ENCODE data around the gene PARP1.
"Not testable (repeated sequence)": the region's sequence is repeated elsewhere in the genome, so short reads cannot be mapped to it uniquely, and the experiment has no call there.

PARP1 gene

GRCh38 chr1:226407497-226408284 lies at the start of gene PARP1:
Gene PARP1, minus strand, starts transcription at chr1:226408093. Its CDS starts 164 bp downstream, at chr1:226407929.
- peak; percentile 87 for DNase-seq (ENCODE audit: low spot score)

DNA sequence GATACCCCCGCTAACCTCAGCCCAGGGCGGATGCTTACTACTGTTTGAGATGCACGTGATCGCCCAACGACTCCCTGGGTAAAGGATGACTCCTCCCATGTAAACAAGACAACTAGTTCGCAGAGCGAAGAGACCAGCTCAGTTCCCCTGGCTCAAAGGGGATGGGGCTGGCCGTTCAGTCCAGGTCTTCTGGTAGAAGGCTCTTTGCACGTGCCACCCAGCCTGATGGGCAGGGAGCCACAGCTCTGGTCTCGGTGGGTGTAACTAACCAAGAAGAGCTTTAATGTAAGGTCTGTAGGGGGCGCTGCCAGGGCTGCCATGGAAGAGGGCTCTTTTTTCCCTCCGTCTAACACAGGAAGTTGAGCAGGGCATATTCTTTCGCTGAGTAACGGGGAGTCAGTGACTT lies 49.4 kb upstream of the PARP1 start:
- peak; percentile 59 for DNase-seq (ENCODE audit: low spot score)

- no peak for DNase-seq (ENCODE audit: low spot score)
These were observed 48.0 kb upstream of the PARP1 start for GRCh38 chr1:226455843-226456242.

- DNase-seq (ENCODE audit: low spot score) = no peak
These were observed 46.5 kb upstream of the PARP1 start for GRCh38 chr1:226454349-226454748.

DNA sequence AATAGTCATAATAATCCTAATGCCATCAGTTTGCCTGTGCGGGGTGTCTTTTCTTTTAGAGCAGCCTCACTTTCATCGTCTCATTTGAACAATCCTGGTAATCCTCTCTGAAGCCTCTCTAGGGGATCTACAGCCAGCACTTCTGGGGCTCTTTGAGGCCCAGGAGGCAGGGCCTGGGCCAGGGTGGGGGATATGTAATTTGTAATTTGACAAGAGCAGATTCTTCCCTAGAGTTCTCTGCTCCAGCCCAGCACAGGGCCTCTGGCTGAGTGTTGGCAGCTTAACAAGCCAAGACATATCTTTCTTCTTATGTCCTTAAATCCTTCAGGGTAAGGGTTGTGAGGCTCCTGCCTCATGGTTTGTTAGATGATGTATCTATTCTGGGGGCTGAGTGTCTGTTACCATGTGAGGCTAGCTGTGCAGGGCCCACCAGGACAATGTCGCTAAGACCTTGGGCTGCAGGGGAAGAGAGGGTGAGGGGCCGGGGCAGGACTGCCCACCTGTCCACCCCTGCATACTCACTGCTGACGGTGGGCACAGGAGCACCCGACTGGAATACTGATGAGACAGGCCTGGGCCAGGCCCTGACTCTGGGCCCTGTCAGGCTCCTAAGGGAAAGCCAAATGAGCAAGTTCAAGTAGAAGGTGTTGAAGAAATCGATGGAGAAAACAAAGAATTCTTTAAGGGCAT lies 45.3 kb upstream of the PARP1 start:
- no peak for DNase-seq (ENCODE audit: low spot score)

DNA sequence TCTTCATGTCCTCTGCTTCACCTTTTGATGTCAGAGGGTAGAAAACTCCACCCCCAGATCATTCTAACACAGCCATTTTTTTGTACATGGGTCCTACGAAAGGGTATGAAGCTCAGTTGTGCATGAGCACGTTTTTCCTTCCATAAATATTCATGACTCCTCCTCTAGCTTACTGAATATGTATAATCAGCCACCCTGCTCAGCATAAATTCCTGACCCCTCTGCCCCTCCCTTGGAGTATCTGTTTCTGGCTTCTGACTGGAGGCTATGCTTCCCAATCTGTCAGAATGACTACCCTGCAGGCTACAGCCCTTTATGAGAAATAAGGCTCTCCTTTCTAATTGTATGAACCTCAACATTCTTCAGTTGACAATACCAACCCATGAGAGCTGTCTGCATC lies 42.8 kb upstream of the PARP1 start:
- DNase-seq (ENCODE audit: low spot score) = no peak

DNA sequence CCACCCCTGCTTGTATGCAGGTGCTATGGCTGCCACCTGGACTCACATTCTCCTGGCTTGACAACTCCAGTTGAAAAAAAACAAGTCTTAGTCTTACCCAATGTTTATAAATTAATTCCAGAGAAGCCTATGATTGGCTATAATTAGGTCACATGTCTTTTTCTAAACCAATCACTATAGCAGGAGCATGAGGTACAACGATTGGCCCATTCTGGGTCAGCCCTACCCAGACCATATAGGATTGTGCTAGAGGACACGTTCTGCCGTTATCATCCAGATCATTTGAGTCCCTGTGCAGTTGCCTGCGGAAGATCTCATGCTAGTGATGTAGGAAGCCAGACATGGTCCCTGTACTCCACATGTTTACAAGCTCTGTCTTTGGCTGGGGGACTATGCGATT lies 41.9 kb upstream of the PARP1 start:
- no peak for DNase-seq (ENCODE audit: low spot score)

GRCh38 chr1:226447932-226448665 lies 40.2 kb upstream of the PARP1 start:
- DNase-seq (ENCODE audit: low spot score) = no peak

- no peak for DNase-seq (ENCODE audit: low spot score)
These were observed 38.2 kb upstream of the PARP1 start for GRCh38 chr1:226446094-226446493.

DNA sequence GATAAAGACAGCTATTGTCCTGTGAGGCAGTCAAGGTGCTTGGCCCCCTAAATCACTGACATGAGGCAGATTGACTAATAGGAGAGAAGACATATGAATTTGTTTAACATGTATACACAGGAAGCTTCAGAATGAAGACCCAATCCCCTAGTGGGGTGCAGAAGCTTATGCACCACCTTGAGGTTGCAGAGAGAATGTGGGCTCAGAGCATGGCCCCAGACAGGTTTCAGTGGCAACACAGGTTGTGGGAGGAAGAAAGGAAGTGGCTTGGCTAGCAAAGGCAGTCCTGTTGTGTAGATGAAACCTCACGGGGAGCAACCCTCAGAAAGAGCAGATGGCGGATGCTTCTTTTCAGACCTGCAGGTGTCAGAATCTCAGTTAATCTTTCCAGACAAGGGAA lies 37.0 kb upstream of the PARP1 start:
- peak; percentile 85 for DNase-seq (ENCODE audit: low spot score)

DNA sequence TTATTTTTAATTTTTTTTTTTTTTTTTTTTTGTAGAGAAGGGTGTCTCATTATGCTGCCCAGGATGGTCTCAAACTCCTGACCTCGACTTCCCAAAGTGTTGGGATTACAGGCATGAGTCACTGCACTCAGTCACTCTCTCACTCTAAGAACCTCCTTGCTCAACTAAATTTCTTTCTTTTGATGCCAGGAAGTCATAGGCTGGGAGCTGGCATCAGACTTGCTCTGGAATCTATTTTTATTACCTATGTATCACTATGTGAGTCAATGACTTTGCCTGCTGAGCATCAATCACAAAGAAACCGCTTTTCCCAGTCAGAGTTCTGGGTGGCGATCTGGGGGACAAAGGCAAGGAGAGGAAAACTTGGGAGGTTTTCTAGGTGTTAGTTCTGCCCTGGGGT lies 35.5 kb upstream of the PARP1 start:
- DNase-seq (ENCODE audit: low spot score) = no peak

GRCh38 chr1:226443033-226443432 lies 35.1 kb upstream of the PARP1 start:
- DNase-seq (ENCODE audit: low spot score) = no peak

DNA sequence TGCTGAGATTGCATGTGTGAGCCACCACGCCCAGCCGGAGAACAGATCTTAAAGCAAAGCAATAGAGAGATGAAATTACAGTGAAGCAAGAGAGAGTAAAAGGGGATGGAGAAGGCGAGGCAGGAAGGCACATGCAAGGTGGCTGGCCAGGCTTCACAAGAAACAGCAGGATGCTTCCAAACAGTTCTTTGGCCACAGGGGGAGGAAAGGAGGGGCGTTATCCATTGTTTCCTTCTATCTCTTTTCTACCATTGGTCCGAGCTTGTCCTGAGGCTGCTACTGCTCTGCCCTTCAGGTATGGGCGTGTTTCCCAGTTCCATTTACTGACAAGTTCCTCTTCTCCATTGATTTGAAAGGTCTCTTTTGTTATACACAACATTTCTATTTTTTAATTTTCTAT lies 33.7 kb upstream of the PARP1 start:
- DNase-seq (ENCODE audit: low spot score) = no peak

GRCh38 chr1:226440512-226440911 lies 32.6 kb upstream of the PARP1 start:
- no peak for DNase-seq (ENCODE audit: low spot score)

GRCh38 chr1:226438007-226438406 lies 30.1 kb upstream of the PARP1 start:
- DNase-seq (ENCODE audit: low spot score) = no peak

DNA sequence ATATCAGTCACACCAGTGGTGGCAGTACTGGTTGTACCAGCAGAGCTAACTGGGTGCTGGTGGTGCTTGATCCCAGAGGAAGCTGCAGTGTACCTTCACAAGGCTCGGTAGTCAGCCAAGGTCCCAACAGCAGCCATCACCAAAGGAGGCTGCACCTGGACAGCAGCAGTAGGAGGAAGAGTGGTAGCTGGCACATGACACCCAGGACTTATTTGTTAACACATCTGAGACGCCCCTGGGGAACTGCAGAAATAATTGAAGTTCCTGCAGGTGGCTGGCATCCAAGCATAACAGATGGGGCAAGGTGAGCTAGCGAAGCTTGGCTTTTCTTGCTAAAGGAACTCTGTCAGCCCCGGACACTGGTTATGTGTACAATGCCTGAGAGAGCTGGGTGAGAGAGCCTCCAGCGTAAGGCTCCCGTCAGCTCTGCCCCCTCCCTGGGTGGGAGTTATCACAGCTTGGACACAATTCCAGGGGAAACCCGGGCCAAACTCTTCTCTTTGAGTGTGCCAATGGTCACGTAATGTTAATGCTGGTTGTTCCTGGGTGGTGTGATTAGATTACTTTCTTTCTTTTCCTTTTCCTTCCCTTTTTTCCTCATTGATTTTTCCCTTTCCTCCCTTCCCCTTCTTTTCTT lies 29.1 kb upstream of the PARP1 start:
- no peak for DNase-seq (ENCODE audit: low spot score)

- no peak for DNase-seq (ENCODE audit: low spot score)
These were observed 28.6 kb upstream of the PARP1 start for GRCh38 chr1:226436472-226436854.

- no peak for DNase-seq (ENCODE audit: low spot score)
These were observed 25.4 kb upstream of the PARP1 start for GRCh38 chr1:226433341-226433720.

GRCh38 chr1:226432586-226433340 lies 24.9 kb upstream of the PARP1 start:
- DNase-seq (ENCODE audit: low spot score) = no peak

GRCh38 chr1:226431898-226432297 lies 24.0 kb upstream of the PARP1 start:
- not testable (repeated sequence) for DNase-seq (ENCODE audit: low spot score)

GRCh38 chr1:226429858-226430715 lies 22.2 kb upstream of the PARP1 start:
- no peak for DNase-seq (ENCODE audit: low spot score)

Data from CD4-positive, alpha-beta T cell treated with Interleukin-6 at 100 ng/mL for 8 hours (primary cell).